ENCODE measurements around the gene PRG3. TPM values are rescaled to one million over a fixed set of nuclear protein-coding genes. Genes with fewer than 3 reads are reported as not detected.

PRG3 gene
- total and polyA plus RNA-seq, 2 of the 13 experiments (the other 11 are each of a cell fraction or from before 2014, with no cell fraction given): not detected

DNA sequence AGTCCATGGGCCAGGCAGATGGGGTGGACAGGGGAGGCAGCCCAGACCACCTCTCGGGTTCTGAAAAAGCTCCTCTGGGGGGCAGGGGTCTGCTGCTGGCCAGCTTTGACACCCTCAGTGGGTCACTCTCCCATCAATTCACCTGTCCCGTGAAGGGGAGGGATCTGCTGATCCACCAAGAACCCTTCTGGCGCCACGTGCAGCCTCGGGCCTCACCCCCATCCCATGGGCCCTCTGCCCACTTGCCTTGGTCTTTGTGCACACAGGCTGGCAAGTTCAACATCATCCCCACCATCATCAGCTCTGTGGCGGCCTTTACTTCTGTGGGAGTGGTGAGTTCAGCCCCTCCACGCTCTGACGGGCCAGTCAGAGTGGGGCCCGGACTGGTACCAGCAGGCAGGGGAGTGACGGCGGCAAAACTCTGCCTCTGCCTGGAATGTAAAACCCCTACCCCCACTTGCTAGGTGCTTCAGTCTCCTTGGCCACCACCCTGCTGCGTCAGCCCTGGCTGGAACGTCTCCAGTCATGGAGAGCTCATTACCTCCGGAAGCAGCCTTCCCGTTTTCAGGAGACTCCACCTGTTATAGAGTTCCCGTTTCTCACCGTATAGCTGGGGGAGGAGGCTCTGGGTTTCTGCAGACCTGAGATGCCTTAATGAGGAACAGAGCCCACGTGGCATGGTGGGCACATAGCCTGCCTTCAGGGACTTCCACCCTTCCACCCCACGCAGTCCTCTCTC lies 12.7 kb downstream of the PRG3 start:
- intact Hi-C loops (cut with micrococcal nuclease; ENCODE audit: unreplicated experiment) (no loop called here), in situ Hi-C loops (cut with HindIII; ENCODE audit: extremely low pct_ligation_motif_present, low pct_unique_long_range_greater_than_20kb) (no loop called here)
- WGBS (ENCODE audit: low lambda C conversion rate): 80% methylated on average over 1 of the region's 19 CpGs
- Histone ChIP-seq H3K4me2 (ENCODE audit: low read depth, low read length) (no peak overlapping the region), H3K36me3 (replicated peaks in 1 of 2; ENCODE audit: control insufficient read depth in 1 of 2, insufficient read depth in 2 of 2, low read length in 2 of 2) (no peaks in the 10 kb centered on the region), H3K79me2 (ENCODE audit: insufficient read depth, low read length) (no peaks in the 10 kb centered on the region), H3K9ac (ENCODE audit: insufficient read depth, low read depth, low read length) (no peak overlapping the region), H2AFZ (ENCODE audit: low read length) (no peak overlapping the region), H4K20me1 (ENCODE audit: insufficient read depth, low read length) (no peaks in the 10 kb centered on the region), H3K9me3 (ENCODE audit: low read length) (no peaks in the 10 kb centered on the region), H3K27ac (ENCODE audit: extremely low read length, insufficient read depth, low read length) (no peak overlapping the region), H3K27me3 (ENCODE audit: control insufficient read depth in 1 of 2, insufficient read depth in 2 of 2, low read length in 2 of 2) (peaks cover 3 to 23% of the 10 kb centered on the region in 2 experiments), H3K4me1 (ENCODE audit: insufficient read depth, low read length) (no peaks in the 10 kb centered on the region), H3K4me3 (replicated peaks in 1 of 3; ENCODE audit: insufficient read depth in 1 of 3, low read depth in 2 of 3, low read length in 3 of 3) (no peak overlapping the region)
- FAIRE-seq (no peak), DNase-seq (ENCODE audit: low spot score) (no peak), ATAC-seq (no peak)
- BruUV-seq (replicated peaks): no TSS peak
- no peak for TF ChIP-seq TAF1 (CRISPR knock-in tag; IDR thresholded peaks at IDR 0.05)
- no peak for TF ChIP-seq MTA3 (CRISPR knock-in tag; IDR thresholded peaks at IDR 0.05)
- TF ChIP-seq, protein P1, sequence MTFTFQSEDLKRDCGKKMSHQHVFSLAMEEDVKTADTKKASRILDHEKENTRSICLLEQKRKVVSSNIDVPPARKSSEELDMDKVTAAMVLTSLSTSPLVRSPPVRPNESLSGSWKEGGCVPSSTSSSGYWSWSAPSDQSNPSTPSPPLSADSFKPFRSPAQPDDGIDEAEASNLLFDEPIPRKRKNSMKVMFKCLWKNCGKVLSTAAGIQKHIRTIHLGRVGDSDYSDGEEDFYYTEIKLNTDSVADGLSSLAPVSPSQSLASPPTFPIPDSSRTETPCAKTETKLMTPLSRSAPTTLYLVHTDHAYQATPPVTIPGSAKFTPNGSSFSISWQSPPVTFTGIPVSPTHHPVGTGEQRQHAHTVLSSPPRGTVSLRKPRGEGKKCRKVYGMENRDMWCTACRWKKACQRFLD (CRISPR knock-in tag; IDR thresholded peaks at IDR 0.05; ENCODE audit: borderline replicate concordance): no peak
- no peak for TF ChIP-seq SCMH1 (CRISPR knock-in tag; IDR thresholded peaks at IDR 0.05; ENCODE audit: borderline replicate concordance)
- no peak for TF ChIP-seq ZNF451 (CRISPR knock-in tag; IDR thresholded peaks at IDR 0.05)
- no peak for TF ChIP-seq HOXA3 (CRISPR knock-in tag; IDR thresholded peaks at IDR 0.05)
- TF ChIP-seq, protein P2, sequence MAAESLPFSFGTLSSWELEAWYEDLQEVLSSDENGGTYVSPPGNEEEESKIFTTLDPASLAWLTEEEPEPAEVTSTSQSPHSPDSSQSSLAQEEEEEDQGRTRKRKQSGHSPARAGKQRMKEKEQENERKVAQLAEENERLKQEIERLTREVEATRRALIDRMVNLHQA (CRISPR knock-in tag; IDR thresholded peaks at IDR 0.05): no peak
- TF ChIP-seq, protein P3, sequence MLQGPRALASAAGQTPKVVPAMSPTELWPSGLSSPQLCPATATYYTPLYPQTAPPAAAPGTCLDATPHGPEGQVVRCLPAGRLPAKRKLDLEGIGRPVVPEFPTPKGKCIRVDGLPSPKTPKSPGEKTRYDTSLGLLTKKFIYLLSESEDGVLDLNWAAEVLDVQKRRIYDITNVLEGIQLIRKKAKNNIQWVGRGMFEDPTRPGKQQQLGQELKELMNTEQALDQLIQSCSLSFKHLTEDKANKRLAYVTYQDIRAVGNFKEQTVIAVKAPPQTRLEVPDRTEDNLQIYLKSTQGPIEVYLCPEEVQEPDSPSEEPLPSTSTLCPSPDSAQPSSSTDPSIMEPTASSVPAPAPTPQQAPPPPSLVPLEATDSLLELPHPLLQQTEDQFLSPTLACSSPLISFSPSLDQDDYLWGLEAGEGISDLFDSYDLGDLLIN (CRISPR knock-in tag; IDR thresholded peaks at IDR 0.05; ENCODE audit: borderline replicate concordance): no peak
- no peak for TF ChIP-seq CBFB (CRISPR knock-in tag; IDR thresholded peaks at IDR 0.05)
- TF ChIP-seq ZNF460 (CRISPR knock-in tag; IDR thresholded peaks at IDR 0.05; ENCODE audit: borderline replicate concordance): no peak
- TF ChIP-seq ATF1 (CRISPR knock-in tag; IDR thresholded peaks at IDR 0.05): no peak
- TF ChIP-seq ZNF468 (CRISPR knock-in tag; IDR thresholded peaks at IDR 0.05): no peak
- no peak for TF ChIP-seq TBX2 (CRISPR knock-in tag; IDR thresholded peaks at IDR 0.05; ENCODE audit: borderline replicate concordance)
- TF ChIP-seq, protein P4, sequence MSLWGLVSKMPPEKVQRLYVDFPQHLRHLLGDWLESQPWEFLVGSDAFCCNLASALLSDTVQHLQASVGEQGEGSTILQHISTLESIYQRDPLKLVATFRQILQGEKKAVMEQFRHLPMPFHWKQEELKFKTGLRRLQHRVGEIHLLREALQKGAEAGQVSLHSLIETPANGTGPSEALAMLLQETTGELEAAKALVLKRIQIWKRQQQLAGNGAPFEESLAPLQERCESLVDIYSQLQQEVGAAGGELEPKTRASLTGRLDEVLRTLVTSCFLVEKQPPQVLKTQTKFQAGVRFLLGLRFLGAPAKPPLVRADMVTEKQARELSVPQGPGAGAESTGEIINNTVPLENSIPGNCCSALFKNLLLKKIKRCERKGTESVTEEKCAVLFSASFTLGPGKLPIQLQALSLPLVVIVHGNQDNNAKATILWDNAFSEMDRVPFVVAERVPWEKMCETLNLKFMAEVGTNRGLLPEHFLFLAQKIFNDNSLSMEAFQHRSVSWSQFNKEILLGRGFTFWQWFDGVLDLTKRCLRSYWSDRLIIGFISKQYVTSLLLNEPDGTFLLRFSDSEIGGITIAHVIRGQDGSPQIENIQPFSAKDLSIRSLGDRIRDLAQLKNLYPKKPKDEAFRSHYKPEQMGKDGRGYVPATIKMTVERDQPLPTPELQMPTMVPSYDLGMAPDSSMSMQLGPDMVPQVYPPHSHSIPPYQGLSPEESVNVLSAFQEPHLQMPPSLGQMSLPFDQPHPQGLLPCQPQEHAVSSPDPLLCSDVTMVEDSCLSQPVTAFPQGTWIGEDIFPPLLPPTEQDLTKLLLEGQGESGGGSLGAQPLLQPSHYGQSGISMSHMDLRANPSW (CRISPR knock-in tag; IDR thresholded peaks at IDR 0.05; ENCODE audit: borderline replicate concordance): no peak
- no peak for TF ChIP-seq EHMT2 (IDR thresholded peaks at IDR 0.05; ENCODE audit: borderline replicate concordance, low read depth, low read length)
- TF ChIP-seq RORA (CRISPR knock-in tag; IDR thresholded peaks at IDR 0.05): no peak
- TF ChIP-seq JDP2 (CRISPR knock-in tag; IDR thresholded peaks at IDR 0.05; ENCODE audit: borderline replicate concordance): no peak
- no peak for TF ChIP-seq ZSCAN30 (CRISPR knock-in tag; IDR thresholded peaks at IDR 0.05)
- no peak for TF ChIP-seq HDAC6 (IDR thresholded peaks at IDR 0.05; ENCODE audit: low read depth, low read length)
- CTCF ChIA-PET (ENCODE audit: low intra/inter-chr PET ratio, low total read pairs): no interaction called here
- POLR2A ChIA-PET: no interaction called here

Measured in HepG2 (cell line).